Smooth muscle cell of the coronary artery (primary cell): Measurements from ENCODE around the gene LRCH2. TPM values are rescaled to one million over a fixed set of nuclear protein-coding genes. Genes with fewer than 3 reads are reported as not detected.

ENCODE experiments used
- total RNA-seq: library from RNA; depleted of rRNA; stranded (reverse); fragments of >200 nt; gene quantifications from 2 replicates; pipeline ENCODE4 v1.2.3, GENCODE V29; 2014; ENCODE audit warnings: low replicate concordance

LRCH2 gene
- 3.1 and 3.2 TPM in 2 replicates for total RNA-seq

GRCh38 chrX:115233497-115234455 is at the start of gene LRCH2:
Gene LRCH2 (minus strand): TSS chrX:115234096. CDS start chrX:115234041, 55 bp downstream.

GRCh38 chrX:115189110-115189509 is 44.8 kb downstream of the LRCH2 start, which contains the start of gene RBMXL3:
Gene RBMXL3 (plus strand): TSS chrX:115189410. CDS start chrX:115189442, 32 bp downstream.

Other genes with a start within 250 kb of the LRCH2 start
- 2.3 and 222 TPM in 2 replicates for gene IL13RA2, start 216.5 kb downstream of the LRCH2 start, total RNA-seq
- not detected in 2 replicates for gene RBMXL3, start 44.7 kb downstream of the LRCH2 start, total RNA-seq
- gene LUZP4, start 55.6 kb upstream of the LRCH2 start, total RNA-seq: not detected in 2 replicates